ENCODE measurements around the gene PPP6R2. TPM values are rescaled to one million over a fixed set of nuclear protein-coding genes. Genes with fewer than 3 reads are reported as not detected.

The PPP6R2 gene
- total and polyA plus RNA-seq, 2 of the 8 experiments (the other 6 are each of a cell fraction or from before 2014, with no cell fraction given), result 25.0 to 32.2 TPM

GRCh38 chr22:50315289-50316113, 27.6 kb upstream of the PPP6R2 start (continued):
- TF ChIP-seq RBBP5 (IDR thresholded peaks at IDR 0.05; ENCODE audit: borderline replicate concordance, low read depth, low read length) (no peak), HDAC6 (IDR thresholded peaks at IDR 0.05; ENCODE audit: low read depth, low read length) (no peak), EGR1 (IDR thresholded peaks at IDR 0.05; ENCODE audit: borderline replicate concordance, low read depth, low read length) (no peak), TBP (IDR thresholded peaks at IDR 0.05; ENCODE audit: low read depth, low read length) (no peak)
